Activated CD8-positive, alpha-beta memory T cell treated with anti-CD3 and anti-CD28 coated beads, Interleukin-2, amount 10 ng/mL, durations not matched to agents 7 days and 5 days (primary cell): ENCODE data around the gene MIF. TPM values are rescaled to one million over a fixed set of nuclear protein-coding genes. Genes with fewer than 3 reads are reported as not detected.
"Not testable (repeated sequence)": the region's sequence is repeated elsewhere in the genome, so short reads cannot be mapped to it uniquely, and the experiment has no call there.

Experiments
- ATAC-seq: fragments of 150-1000 bp; cut with Tn5 transposase; one replicate; pipeline ENCODE4 v1.10.0; 2021; ENCODE audit warnings: moderate library complexity
- CTCF ChIA-PET: fragments of 350-600 bp; sonication (Branson Sonifier 250); formaldehyde crosslinking; loops from one replicate; lab custom pipeline; 2021; ENCODE audit warnings: antibody characterized with exemption; lab: Charles Lee
- DNase-seq: peaks from one replicate; pipeline ENCODE4 v3.0.0-alpha.2; 2020
- H3K27ac Mint-ChIP-seq: one replicate; pipeline ENCODE4 v1.8.0; 2021; ENCODE audit warnings: mild to moderate bottlenecking, mixed read lengths
- H3K27me3 Mint-ChIP-seq: one replicate; pipeline ENCODE4 v1.8.0; 2021; ENCODE audit warnings: mixed read lengths
- H3K36me3 Mint-ChIP-seq: one replicate; pipeline ENCODE4 v1.8.0; 2021; ENCODE audit warnings: mild to moderate bottlenecking, mixed read lengths
- H3K4me1 Mint-ChIP-seq: one replicate; pipeline ENCODE4 v1.8.0; 2021; ENCODE audit warnings: mixed read lengths
- H3K4me3 Mint-ChIP-seq: one replicate; pipeline ENCODE4 v1.8.0; 2021; ENCODE audit warnings: mild to moderate bottlenecking, moderate library complexity, mixed read lengths
- H3K9me3 Mint-ChIP-seq: one replicate; pipeline ENCODE4 v1.8.0; 2022; ENCODE audit warnings: low read depth, mixed read lengths
- total RNA-seq, 2 experiments: library from RNA; stranded (reverse); gene quantifications; one replicate each; pipeline ENCODE4 v1.2.3, GENCODE V29; 2021

MIF gene
- total RNA-seq, 2 experiments from 2014 or later = 730 to 765 TPM

GRCh38 chr22:23857606-23858483 lies 36.3 kb upstream of the MIF start, which contains the start of gene SLC2A11:
TSS of gene SLC2A11 (plus strand) at chr22:23857875. CDS start at chr22:23858000, 125 bp downstream.
- peaks cover 4% of the 10 kb centered on the region for H3K27me3 Mint-ChIP-seq
- ATAC-seq = peak; percentile 98

GRCh38 chr22:23858484-23858815 lies 35.7 kb upstream of the MIF start:
- CTCF ChIA-PET = interaction anchor here (0.8 to 3.8 kb wide), 10 partner anchors 9 to 141 kb away, joined by 3 to 41 read pairs (median 4); partner anchors contain the start of genes C22orf15, CHCHD10 and MIF
- Mint-ChIP-seq H3K9me3 (no peaks in the 10 kb centered on the region), H3K4me1 (peaks cover 20% of the 10 kb centered on the region), H3K27ac (peak overlapping the region; percentile 84), H3K27me3 (peaks cover 4% of the 10 kb centered on the region), H3K36me3 (no peaks in the 10 kb centered on the region), H3K4me3 (peak overlapping the region; percentile 86)
- ATAC-seq (no peak), DNase-seq (no peak)

More at GRCh38 chr22:23857606-23858483, 36.3 kb upstream of the MIF start, which contains the start of gene SLC2A11:
- Mint-ChIP-seq H3K4me1 (peaks cover 20% of the 10 kb centered on the region), H3K4me3 (peak within 1 kb of the TSS; percentile 86), H3K36me3 (no peaks in the 10 kb centered on the region), H3K9me3 (no peaks in the 10 kb centered on the region), H3K27ac (peak within 1 kb of the TSS; percentile 84)
- CTCF ChIA-PET = interaction anchor here (0.6 to 3.8 kb wide), 24 partner anchors 9 to 230 kb away, joined by 3 to 41 read pairs (median 4); partner anchors contain the start of genes C22orf15, CABIN1, CHCHD10 and MIF
- peak; percentile 97 for DNase-seq

GRCh38 chr22:23859201-23859600 lies 35.0 kb upstream of the MIF start:
- Mint-ChIP-seq H3K9me3 (no peaks in the 10 kb centered on the region), H3K27me3 (peaks cover 4% of the 10 kb centered on the region), H3K36me3 (no peaks in the 10 kb centered on the region), H3K4me1 (peaks cover 20% of the 10 kb centered on the region), H3K4me3 (peak overlapping the region; percentile 86), H3K27ac (no peak overlapping the region)
- ATAC-seq (no peak), DNase-seq (no peak)
- CTCF ChIA-PET = interaction anchor here (0.8 to 3.8 kb wide), 7 partner anchors 10 to 96 kb away, joined by 3 to 41 read pairs (median 4); partner anchors contain the start of genes C22orf15 and MIF

GRCh38 chr22:23860187-23860586 lies 34.0 kb upstream of the MIF start:
- CTCF ChIA-PET = interaction anchor here (1.9 to 3.0 kb wide), 2 partner anchors 11 kb away, joined by 5 to 41 read pairs; no protein-coding TSS in a partner anchor
- DNase-seq, H3K36me3 Mint-ChIP-seq, ATAC-seq, H3K27ac Mint-ChIP-seq, H3K27me3 Mint-ChIP-seq, H3K9me3 Mint-ChIP-seq, H3K4me3 Mint-ChIP-seq: not testable (repeated sequence)
- peaks cover 20% of the 10 kb centered on the region for H3K4me1 Mint-ChIP-seq

- Mint-ChIP-seq H3K27me3 (no peaks in the 10 kb centered on the region), H3K27ac (peak overlapping the region; percentile 26), H3K9me3 (no peaks in the 10 kb centered on the region), H3K4me3 (no peak overlapping the region), H3K4me1 (peaks cover 14% of the 10 kb centered on the region), H3K36me3 (no peaks in the 10 kb centered on the region)
- peak; percentile 74 for DNase-seq
- no peak for ATAC-seq
- CTCF ChIA-PET = interaction anchor here (0.9 to 5.9 kb wide), 7 partner anchors 11 to 93 kb away, joined by 3 to 29 read pairs (median 4); partner anchors contain the start of gene MIF
These were observed 32.1 kb upstream of the MIF start for GRCh38 chr22:23862103-23862502.

GRCh38 chr22:23864499-23865154 lies 29.6 kb upstream of the MIF start:
- H3K36me3 Mint-ChIP-seq, H3K27ac Mint-ChIP-seq, ATAC-seq, DNase-seq, H3K9me3 Mint-ChIP-seq, H3K4me1 Mint-ChIP-seq, H3K4me3 Mint-ChIP-seq, H3K27me3 Mint-ChIP-seq: not testable (repeated sequence)
- CTCF ChIA-PET = interaction anchor here (1.4 to 5.9 kb wide), 2 partner anchors 15 to 29 kb away, joined by 3 to 29 read pairs; partner anchors contain the start of gene MIF

- Mint-ChIP-seq H3K36me3 (no peaks in the 10 kb centered on the region), H3K9me3 (no peaks in the 10 kb centered on the region), H3K27me3 (no peaks in the 10 kb centered on the region), H3K4me3 (no peak overlapping the region), H3K27ac (no peak overlapping the region), H3K4me1 (no peaks in the 10 kb centered on the region)
- CTCF ChIA-PET = interaction anchor here (1.0 to 1.1 kb wide), 2 partner anchors 11 to 26 kb away, joined by 3 to 4 read pairs; partner anchors contain the start of genes MIF and SLC2A11
- no peak for DNase-seq
- ATAC-seq = no peak
These were observed 25.6 kb upstream of the MIF start for GRCh38 chr22:23868580-23868979.

- Mint-ChIP-seq H3K27me3 (no peaks in the 10 kb centered on the region), H3K36me3 (no peaks in the 10 kb centered on the region), H3K4me3 (no peak overlapping the region), H3K27ac (no peak overlapping the region), H3K4me1 (no peaks in the 10 kb centered on the region), H3K9me3 (no peaks in the 10 kb centered on the region)
- CTCF ChIA-PET = interaction anchor here (3.2 kb wide), 1 partner anchor 13 kb away, joined by 13 read pairs; no protein-coding TSS in a partner anchor
- DNase-seq (no peak), ATAC-seq (no peak)
These were observed 19.3 kb upstream of the MIF start for GRCh38 chr22:23874871-23875270.

- H3K36me3 Mint-ChIP-seq = no peaks in the 10 kb centered on the region
- DNase-seq (no peak), ATAC-seq (no peak)
- CTCF ChIA-PET = interaction anchor here (1.0 kb wide), 1 partner anchor 19 kb away, joined by 3 read pairs; the partner anchor contains the start of gene MIF
- no peaks in the 10 kb centered on the region for H3K4me1 Mint-ChIP-seq
- no peaks in the 10 kb centered on the region for H3K27me3 Mint-ChIP-seq
- no peak overlapping the region for H3K27ac Mint-ChIP-seq
- no peak overlapping the region for H3K4me3 Mint-ChIP-seq
- no peaks in the 10 kb centered on the region for H3K9me3 Mint-ChIP-seq
These were observed 18.4 kb upstream of the MIF start for GRCh38 chr22:23875801-23876200.

GRCh38 chr22:23877566-23877965 lies 16.6 kb upstream of the MIF start:
- Mint-ChIP-seq H3K27me3 (no peaks in the 10 kb centered on the region), H3K4me3 (no peak overlapping the region), H3K36me3 (no peaks in the 10 kb centered on the region), H3K9me3 (no peaks in the 10 kb centered on the region), H3K4me1 (no peaks in the 10 kb centered on the region), H3K27ac (no peak overlapping the region)
- DNase-seq (no peak), ATAC-seq (no peak)
- CTCF ChIA-PET = interaction anchor here (1.4 kb wide), 1 partner anchor 11 kb away, joined by 3 read pairs; no protein-coding TSS in a partner anchor

- ATAC-seq = no peak
- DNase-seq = no peak
- H3K4me3 Mint-ChIP-seq = no peak overlapping the region
- H3K9me3 Mint-ChIP-seq = no peaks in the 10 kb centered on the region
- H3K27ac Mint-ChIP-seq = no peak overlapping the region
- H3K4me1 Mint-ChIP-seq = no peaks in the 10 kb centered on the region
- CTCF ChIA-PET = interaction anchor here (1.4 kb wide), 1 partner anchor 10 kb away, joined by 3 read pairs; no protein-coding TSS in a partner anchor
- no peaks in the 10 kb centered on the region for H3K27me3 Mint-ChIP-seq
- no peaks in the 10 kb centered on the region for H3K36me3 Mint-ChIP-seq
These were observed 16.0 kb upstream of the MIF start for GRCh38 chr22:23878219-23878618.

- no peak overlapping the region for H3K4me3 Mint-ChIP-seq
- H3K27me3 Mint-ChIP-seq = no peaks in the 10 kb centered on the region
- no peaks in the 10 kb centered on the region for H3K9me3 Mint-ChIP-seq
- no peak for DNase-seq
- H3K27ac Mint-ChIP-seq = no peak overlapping the region
- ATAC-seq = no peak
- CTCF ChIA-PET = interaction anchor here (1.8 kb wide), 1 partner anchor 12 kb away, joined by 7 read pairs; the partner anchor contains the start of gene MIF
- H3K4me1 Mint-ChIP-seq = no peaks in the 10 kb centered on the region
- H3K36me3 Mint-ChIP-seq = no peaks in the 10 kb centered on the region
These were observed 11.8 kb upstream of the MIF start for GRCh38 chr22:23882370-23882769.

GRCh38 chr22:23883658-23884057 lies 10.5 kb upstream of the MIF start:
- no peaks in the 10 kb centered on the region for H3K27me3 Mint-ChIP-seq
- H3K27ac Mint-ChIP-seq = no peak overlapping the region
- DNase-seq (no peak), ATAC-seq (no peak)
- no peaks in the 10 kb centered on the region for H3K36me3 Mint-ChIP-seq
- CTCF ChIA-PET = interaction anchor here (1.8 kb wide), 1 partner anchor 10 kb away, joined by 7 read pairs; the partner anchor contains the start of gene MIF
- H3K4me3 Mint-ChIP-seq = no peak overlapping the region
- no peaks in the 10 kb centered on the region for H3K9me3 Mint-ChIP-seq
- H3K4me1 Mint-ChIP-seq = no peaks in the 10 kb centered on the region
